Right cardiac atrium (tissue), 5 donors: ENCODE measurements around the gene CEP41. TPM values are rescaled to one million over a fixed set of nuclear protein-coding genes. Genes with fewer than 3 reads are reported as not detected.

Experiments used
- ATAC-seq, 2 donors: fragments of 200-7000 bp; cut with Tn5 transposase; one replicate each; pipeline versions ENCODE4 v1.8.0 to v1.9.1; 2020; ENCODE audit warnings: moderate library complexity in 2 of 2, mild to moderate bottlenecking in 1 of 2
- DNase-seq, 3 donors: peaks; one replicate each; pipeline ENCODE4 v3.0.0-alpha.2; 2020
- H3K27ac ChIP-seq: one replicate; pipeline ENCODE4 v1.5.1; 2013; ENCODE audit warnings: mild to moderate bottlenecking, low read length, control low read depth, moderate library complexity
- H3K27me3 ChIP-seq: one replicate; pipeline ENCODE4 v1.6.1; 2013; ENCODE audit not compliant: control insufficient read depth, insufficient read depth
- H3K4me1 ChIP-seq: one replicate; pipeline ENCODE4 v1.6.1; 2013; ENCODE audit warnings: low read length; ENCODE audit not compliant: control insufficient read depth, insufficient read depth
- H3K4me3 ChIP-seq: one replicate; pipeline ENCODE4 v1.5.1; 2013; ENCODE audit warnings: low read length, control low read depth
- H3K9me3 ChIP-seq: one replicate; pipeline ENCODE4 v1.6.1; 2013; ENCODE audit warnings: low read length; ENCODE audit not compliant: control insufficient read depth
- WGBS: extraction: QIAGEN DNeasy Blood & Tissue Kit; methylation state at CpG from one replicate; pipeline ENCODE4 v1.1.7; 2013; 5-methylcytosine and 5-hydroxymethylcytosine counted together
- intact Hi-C, 4 donors: fragments of 100-400 bp; cut with DNase I; formaldehyde crosslinking; loops; one replicate each; pipeline versions ENCODE4 v1.11.0 to v1.14.0; 2022 to 2023
- polyA plus RNA-seq: library from polyadenylated mRNA; stranded (reverse); fragments of 200-250 nt; gene quantifications from one replicate; pipeline ENCODE4 v1.2.3, GENCODE V29; 2013
- total RNA-seq, 4 donors: library from RNA; stranded (reverse); fragmentation: NEBNext Ultra II Directional; extraction: Animal tissue kit (Norgen Biotek cat#: 25700); gene quantifications; one replicate each; pipeline ENCODE4 v1.2.1, GENCODE V29; 2021
- donor health status: healthy with polysubstance abuse.
- donor health status: DM: no; HTN: yes; CAD: no.
- donor health status: DM: no; HTN: no; CAD: no.
- donor health status: DM: no; HTN: yes; CAD: no; lungs with severe emphysema.
- donor health status: DM: yes; HTN: yes; CAD: no.

Gene CEP41
- total and polyA plus RNA-seq, 5 donors, result 3.0 to 7.5 (median 6.0) TPM

DNA sequence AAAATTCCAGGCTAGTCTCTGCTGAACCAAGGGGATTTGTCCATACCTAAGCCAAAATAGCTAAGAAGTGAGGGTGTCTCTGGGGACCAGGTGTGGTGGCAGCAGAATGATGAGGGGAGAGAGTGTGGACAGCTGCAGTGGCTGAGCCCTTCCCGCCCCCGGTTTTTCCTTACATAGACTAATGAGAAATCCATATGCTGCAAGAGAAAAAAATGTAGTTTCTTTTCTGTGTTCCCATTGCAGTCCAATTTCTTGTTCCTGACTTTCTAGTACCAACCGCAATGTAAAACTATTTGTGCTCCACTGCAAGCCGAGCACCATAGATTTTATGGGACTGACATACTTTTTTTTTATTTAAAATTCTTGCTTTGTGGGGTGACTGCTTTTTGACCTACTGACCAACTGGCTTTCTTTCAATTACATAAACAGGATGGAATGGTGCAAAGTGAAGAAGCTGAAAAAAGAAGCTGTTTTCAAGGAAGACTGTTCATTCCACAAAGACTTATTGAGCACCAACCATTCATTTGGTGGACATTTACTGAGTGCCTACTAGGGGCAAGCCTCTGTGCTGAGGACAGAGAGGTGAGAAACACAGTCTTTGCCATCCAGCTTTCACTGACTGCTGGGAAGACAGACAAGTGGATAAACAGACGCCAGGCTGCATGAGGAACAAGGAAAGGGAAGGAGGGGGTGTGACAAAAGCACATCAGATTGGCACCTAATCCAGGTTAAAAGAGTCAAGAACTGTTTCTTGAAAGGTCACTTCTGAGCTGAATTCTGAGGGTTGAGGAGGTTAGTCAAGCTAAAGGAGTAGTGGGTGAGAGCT, 9.8 kb downstream of the CEP41 start:
- WGBS, result 28% methylated on average over 5 of the region's 5 CpGs
- DNase-seq (peak in 1 of 3 donors; percentile 27), ATAC-seq (peak in 1 of 2 donors; percentile 46)
- peak overlapping the region; percentile 43 for H3K4me3 ChIP-seq
- no peaks in the 10 kb centered on the region for H3K9me3 ChIP-seq
- no peaks in the 10 kb centered on the region for H3K27me3 ChIP-seq
- intact Hi-C loops, result no loop called here
- peaks cover 4% of the 10 kb centered on the region for H3K4me1 ChIP-seq
- H3K27ac ChIP-seq, result peak overlapping the region; percentile 67

DNA sequence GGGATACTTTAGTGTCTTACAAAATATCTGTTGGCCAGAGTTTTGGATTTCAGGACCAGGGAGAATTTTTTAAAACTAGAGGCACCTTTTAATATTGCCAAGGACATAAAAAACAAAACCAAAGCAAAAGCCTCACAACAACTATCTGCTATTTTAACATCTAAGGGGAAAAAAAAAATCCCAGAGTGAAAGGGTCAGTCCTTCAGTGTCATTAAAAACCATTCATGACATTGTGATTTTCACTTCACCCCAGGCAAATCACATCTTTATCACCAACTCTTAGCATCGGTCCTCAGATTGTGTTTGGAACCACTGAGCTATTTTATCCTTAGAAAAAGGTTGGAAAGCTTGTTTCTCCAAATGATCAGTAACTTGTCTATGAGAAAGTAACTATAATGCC, 10.7 kb downstream of the CEP41 start:
- Histone ChIP-seq H3K9me3 (no peaks in the 10 kb centered on the region), H3K27ac (no peak overlapping the region), H3K4me1 (peaks cover 4% of the 10 kb centered on the region), H3K4me3 (peak overlapping the region; percentile 43), H3K27me3 (no peaks in the 10 kb centered on the region)
- no peak for ATAC-seq
- DNase-seq, result no peak
- intact Hi-C loops, result no loop called here
- 28% methylated on average over 1 of the region's 1 CpG for WGBS

DNA sequence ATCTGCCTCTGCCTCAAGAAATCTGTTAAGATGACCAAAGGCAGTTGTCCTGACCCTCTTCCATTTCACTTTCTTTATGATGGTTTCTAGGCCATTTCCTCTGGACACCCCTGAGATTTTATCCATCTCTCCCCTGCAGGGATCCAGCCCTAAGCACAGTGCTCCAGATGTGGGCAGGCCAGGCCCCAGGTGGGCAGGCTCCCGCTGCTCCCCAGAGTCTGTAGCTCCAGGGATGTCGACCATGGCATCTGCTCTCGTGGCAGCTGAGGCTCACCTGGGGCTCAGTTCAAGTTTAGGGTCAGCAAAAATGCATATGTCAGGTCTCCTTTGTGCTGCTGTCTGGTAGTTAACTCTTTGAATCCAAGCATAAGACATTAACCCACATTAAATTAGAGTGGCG, 11.8 kb downstream of the CEP41 start:
- ATAC-seq (no peak), DNase-seq (no peak)
- intact Hi-C loops, result no loop called here
- H3K9me3 ChIP-seq, result no peaks in the 10 kb centered on the region
- H3K27me3 ChIP-seq, result no peaks in the 10 kb centered on the region
- H3K4me3 ChIP-seq, result no peak overlapping the region
- 94% methylated on average over 4 of the region's 4 CpGs for WGBS
- peaks cover 4% of the 10 kb centered on the region for H3K4me1 ChIP-seq
- H3K27ac ChIP-seq, result no peak overlapping the region

DNA sequence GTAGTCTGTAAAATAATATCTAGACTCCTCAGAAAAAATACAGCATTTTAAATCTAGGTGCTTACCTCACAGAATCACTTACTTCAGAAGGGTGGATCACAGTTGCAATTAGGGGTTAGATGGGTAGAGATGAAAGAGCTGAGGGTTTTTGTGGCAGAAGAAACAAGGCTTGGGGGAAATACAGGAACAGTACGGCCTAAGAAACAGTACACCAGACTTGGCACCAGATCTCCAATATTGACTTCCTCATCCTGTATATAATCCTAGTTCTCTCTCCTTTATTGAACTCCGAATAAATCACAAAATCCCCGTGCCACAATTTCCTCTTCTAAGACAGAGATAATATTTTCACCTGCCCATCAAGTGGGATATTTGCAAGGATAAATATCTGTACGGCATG, 14.3 kb downstream of the CEP41 start:
- Histone ChIP-seq H3K27me3 (no peaks in the 10 kb centered on the region), H3K9me3 (no peaks in the 10 kb centered on the region), H3K4me3 (no peak overlapping the region), H3K4me1 (peaks cover 3% of the 10 kb centered on the region), H3K27ac (no peak overlapping the region)
- DNase-seq (no peak), ATAC-seq (no peak)
- intact Hi-C loops, result no loop called here
- WGBS, result 58% methylated on average over 4 of the region's 4 CpGs

- Histone ChIP-seq H3K4me3 (no peak overlapping the region), H3K27me3 (no peaks in the 10 kb centered on the region), H3K9me3 (no peaks in the 10 kb centered on the region), H3K27ac (no peak overlapping the region), H3K4me1 (peaks cover 3% of the 10 kb centered on the region)
- no peak for ATAC-seq
- intact Hi-C loops, result no loop called here
- no peak for DNase-seq
- WGBS, result 75% methylated on average over 4 of the region's 4 CpGs
These were observed 15.0 kb downstream of the CEP41 start for GRCh38 chr7:130425796-130426195.

DNA sequence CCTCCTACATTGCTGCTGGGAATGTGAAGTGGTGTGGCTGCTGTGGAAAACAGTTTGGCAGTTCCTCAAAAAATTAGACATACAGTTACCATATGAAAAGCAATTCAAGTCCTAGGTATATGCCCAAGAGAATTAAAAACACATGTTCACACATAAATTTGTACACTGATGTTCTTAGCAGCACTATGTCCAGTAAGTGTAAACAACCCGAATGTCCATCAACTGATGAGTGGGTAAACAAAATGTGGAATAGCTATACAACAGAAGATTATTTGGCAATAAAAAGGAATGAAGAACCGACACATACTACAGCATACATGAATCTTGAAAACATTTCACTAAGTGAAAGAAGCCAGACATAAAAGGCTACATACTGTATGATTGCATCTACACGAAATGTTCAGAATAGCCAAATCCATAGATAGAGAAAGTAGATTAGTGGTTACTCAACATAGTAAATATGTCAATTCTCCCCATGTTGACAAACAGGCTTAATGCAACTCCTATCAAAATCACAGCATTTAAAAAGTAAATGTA, 17.2 kb downstream of the CEP41 start:
- Histone ChIP-seq H3K4me3 (no peak overlapping the region), H3K4me1 (no peaks in the 10 kb centered on the region), H3K9me3 (no peaks in the 10 kb centered on the region), H3K27ac (no peak overlapping the region), H3K27me3 (no peaks in the 10 kb centered on the region)
- DNase-seq (no peak), ATAC-seq (no peak)
- WGBS, result 97% methylated on average over 3 of the region's 3 CpGs
- intact Hi-C loops, result no loop called here

- no peak overlapping the region for H3K4me3 ChIP-seq
- DNase-seq (no peak), ATAC-seq (no peak)
- H3K27me3 ChIP-seq, result no peaks in the 10 kb centered on the region
- no peaks in the 10 kb centered on the region for H3K4me1 ChIP-seq
- H3K9me3 ChIP-seq, result no peaks in the 10 kb centered on the region
- 55% methylated on average over 2 of the region's 2 CpGs for WGBS
- intact Hi-C loops, result no loop called here
- no peak overlapping the region for H3K27ac ChIP-seq
These were observed 19.1 kb downstream of the CEP41 start for GRCh38 chr7:130421684-130422083.

GRCh38 chr7:130420943-130421578, 19.8 kb downstream of the CEP41 start:
- no peaks in the 10 kb centered on the region for H3K27me3 ChIP-seq
- no peak overlapping the region for H3K27ac ChIP-seq
- no peak overlapping the region for H3K4me3 ChIP-seq
- ATAC-seq (no peak), DNase-seq (no peak)
- H3K4me1 ChIP-seq, result no peaks in the 10 kb centered on the region
- intact Hi-C loops, result no loop called here
- no peaks in the 10 kb centered on the region for H3K9me3 ChIP-seq
- WGBS, result 81% methylated on average over 4 of the region's 4 CpGs

- Histone ChIP-seq H3K4me3 (no peak overlapping the region), H3K27me3 (no peaks in the 10 kb centered on the region), H3K4me1 (no peaks in the 10 kb centered on the region), H3K9me3 (no peaks in the 10 kb centered on the region), H3K27ac (no peak overlapping the region)
- intact Hi-C loops, result no loop called here
- ATAC-seq (no peak), DNase-seq (no peak)
- 82% methylated on average over 5 of the region's 5 CpGs for WGBS
These were observed 21.2 kb downstream of the CEP41 start for GRCh38 chr7:130419658-130420057.

GRCh38 chr7:130418306-130418705, 22.5 kb downstream of the CEP41 start:
- intact Hi-C loops, result no loop called here
- H3K27ac ChIP-seq, result no peak overlapping the region
- H3K27me3 ChIP-seq, result no peaks in the 10 kb centered on the region
- ATAC-seq, result no peak
- no peak for DNase-seq
- H3K4me1 ChIP-seq, result no peaks in the 10 kb centered on the region
- H3K4me3 ChIP-seq, result no peak overlapping the region
- H3K9me3 ChIP-seq, result no peaks in the 10 kb centered on the region
- 96% methylated on average over 7 of the region's 7 CpGs for WGBS

GRCh38 chr7:130417213-130417612, 23.6 kb downstream of the CEP41 start:
- no peak for ATAC-seq
- no peaks in the 10 kb centered on the region for H3K27me3 ChIP-seq
- H3K4me3 ChIP-seq, result no peak overlapping the region
- no peaks in the 10 kb centered on the region for H3K9me3 ChIP-seq
- WGBS, result 60% methylated on average over 5 of the region's 5 CpGs
- H3K27ac ChIP-seq, result no peak overlapping the region
- H3K4me1 ChIP-seq, result no peaks in the 10 kb centered on the region
- intact Hi-C loops, result no loop called here
- DNase-seq, result no peak
